HEK293T (cell line): ENCODE measurements around the gene TAF1C.

Experiments used
- CTCF ChIA-PET: fragments of 350-600 bp; formaldehyde crosslinking; extraction: SDS; loops from one replicate; lab custom pipeline; 2021; ENCODE audit warnings: antibody characterized with exemption, inconsistent platforms; lab: Yijun Ruan, JAX
- POLR2A ChIA-PET: fragments of 350-600 bp; formaldehyde crosslinking; extraction: SDS; loops from one replicate; lab custom pipeline; 2020; ENCODE audit warnings: antibody characterized with exemption, inconsistent platforms; lab: Yijun Ruan, JAX
- DNase-seq: peaks from one replicate; pipeline ENCODE4 v3.0.0; 2012; ENCODE audit warnings: mixed read lengths; ENCODE audit errors: extremely low spot score
- ARNT ChIP-seq: fragments of 450-650 bp; IDR thresholded peaks from 2 replicates; pipeline ENCODE4 v1.6.1; 2017; ENCODE audit warnings: mild to moderate bottlenecking
- BHLHE40 ChIP-seq: fragments of 450-650 bp; IDR thresholded peaks from 2 replicates; pipeline ENCODE4 v1.6.1; 2016; ENCODE audit warnings: mild to moderate bottlenecking, moderate library complexity, borderline replicate concordance
- CTBP1 ChIP-seq: fragments of 450-650 bp; IDR thresholded peaks from 2 replicates; pipeline ENCODE4 v1.6.1; 2016; ENCODE audit warnings: borderline replicate concordance
- ELF4 ChIP-seq: fragments of 450-650 bp; IDR thresholded peaks from 2 replicates; pipeline ENCODE4 v1.6.1; 2017; ENCODE audit warnings: antibody characterized with exemption
- FOXA1 ChIP-seq: fragments of 450-650 bp; IDR thresholded peaks from 2 replicates; pipeline ENCODE4 v1.6.1; 2016; ENCODE audit warnings: mild to moderate bottlenecking
- FOXK2 ChIP-seq: fragments of 450-650 bp; IDR thresholded peaks from 2 replicates; pipeline ENCODE4 v1.6.1; 2016; ENCODE audit warnings: mild to moderate bottlenecking
- FOXM1 ChIP-seq: fragments of 450-650 bp; IDR thresholded peaks from 2 replicates; pipeline ENCODE4 v1.6.1; 2017; ENCODE audit warnings: mild to moderate bottlenecking, borderline replicate concordance
- HDGF ChIP-seq: fragments of 450-650 bp; IDR thresholded peaks from 2 replicates; pipeline ENCODE4 v1.6.1; 2017; ENCODE audit warnings: antibody characterized with exemption, borderline replicate concordance
- L3MBTL2 ChIP-seq: fragments of 450-650 bp; conservative IDR thresholded peaks from 2 replicates; pipeline ENCODE4 v1.6.1; 2016; ENCODE audit warnings: mild to moderate bottlenecking
- LEF1 ChIP-seq: fragments of 450-650 bp; IDR thresholded peaks from 2 replicates; pipeline ENCODE4 v1.6.1; 2017; ENCODE audit warnings: mild to moderate bottlenecking, borderline replicate concordance
- NFRKB ChIP-seq: fragments of 450-650 bp; IDR thresholded peaks from 2 replicates; pipeline ENCODE4 v1.6.1; 2016; ENCODE audit warnings: mild to moderate bottlenecking, moderate library complexity
- SP1 ChIP-seq: fragments of 450-650 bp; IDR thresholded peaks from 2 replicates; pipeline ENCODE4 v1.6.1; 2017
- SUZ12 ChIP-seq: fragments of 450-650 bp; IDR thresholded peaks from 2 replicates; pipeline ENCODE4 v1.6.1; 2016; ENCODE audit warnings: mild to moderate bottlenecking
- TARDBP ChIP-seq: fragments of 450-650 bp; IDR thresholded peaks from 2 replicates; pipeline ENCODE4 v1.6.1; 2016
- ZNF384 ChIP-seq: fragments of 450-650 bp; IDR thresholded peaks from 2 replicates; pipeline ENCODE4 v1.6.1; 2016
- TF ChIP-seq, protein P1 (sequence below): fragments of 450-650 bp; IDR thresholded peaks from 2 replicates; pipeline ENCODE4 v1.6.1; 2016

Gene TAF1C

DNA sequence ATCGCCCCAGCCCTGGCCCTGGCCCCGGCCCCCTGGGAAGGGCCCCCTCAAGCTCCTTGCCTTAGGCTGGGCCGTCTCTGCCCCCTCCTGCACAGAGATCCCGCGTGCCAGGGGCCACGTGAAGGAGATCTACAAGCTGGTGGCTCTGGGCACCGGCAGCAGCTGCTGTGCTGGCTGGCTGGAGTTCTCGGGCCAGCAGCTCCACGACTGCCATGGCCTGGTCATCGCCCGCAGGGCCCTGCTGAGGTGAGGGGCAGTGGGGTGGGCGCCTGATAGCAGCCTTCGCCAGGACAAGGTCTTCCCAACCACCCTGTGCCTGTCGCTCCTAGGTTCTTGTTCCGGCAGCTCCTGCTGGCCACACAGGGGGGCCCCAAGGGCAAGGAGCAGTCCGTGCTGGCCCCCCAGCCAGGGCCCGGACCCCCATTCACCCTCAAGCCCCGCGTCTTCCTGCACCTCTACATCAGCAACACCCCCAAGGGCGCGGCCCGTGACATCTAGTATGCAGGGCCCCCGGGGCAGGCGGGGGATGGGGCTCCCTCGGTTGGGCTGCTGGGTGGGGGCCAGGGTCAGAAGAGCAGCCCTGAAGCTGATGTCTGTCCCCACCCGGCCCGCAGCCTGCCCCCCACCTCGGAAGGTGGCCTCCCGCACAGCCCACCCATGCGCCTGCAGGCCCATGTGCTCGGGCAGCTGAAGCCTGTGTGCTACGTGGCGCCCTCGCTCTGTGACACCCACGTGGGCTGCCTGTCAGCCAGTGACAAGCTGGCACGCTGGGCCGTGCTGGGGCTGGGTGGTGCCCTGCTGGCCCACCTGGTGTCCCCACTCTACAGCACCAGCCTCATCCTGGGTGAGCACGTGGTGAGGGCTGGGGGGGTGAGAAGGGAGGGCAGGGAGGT lies 8.6 kb upstream of the TAF1C start:
- CTCF ChIA-PET: no interaction called here
- POLR2A ChIA-PET: interaction anchor here (0.9 kb wide), 1 partner anchor 8 kb away, joined by 3 read pairs; the partner anchor contains the start of gene TAF1C
- no peak for DNase-seq
- no peak for TF ChIP-seq ELF4
- TF ChIP-seq FOXK2: no peak
- no peak for TF ChIP-seq CTBP1
- TF ChIP-seq FOXM1: no peak
- TF ChIP-seq NFRKB: no peak
- TF ChIP-seq L3MBTL2: no peak
- TF ChIP-seq, protein P1, sequence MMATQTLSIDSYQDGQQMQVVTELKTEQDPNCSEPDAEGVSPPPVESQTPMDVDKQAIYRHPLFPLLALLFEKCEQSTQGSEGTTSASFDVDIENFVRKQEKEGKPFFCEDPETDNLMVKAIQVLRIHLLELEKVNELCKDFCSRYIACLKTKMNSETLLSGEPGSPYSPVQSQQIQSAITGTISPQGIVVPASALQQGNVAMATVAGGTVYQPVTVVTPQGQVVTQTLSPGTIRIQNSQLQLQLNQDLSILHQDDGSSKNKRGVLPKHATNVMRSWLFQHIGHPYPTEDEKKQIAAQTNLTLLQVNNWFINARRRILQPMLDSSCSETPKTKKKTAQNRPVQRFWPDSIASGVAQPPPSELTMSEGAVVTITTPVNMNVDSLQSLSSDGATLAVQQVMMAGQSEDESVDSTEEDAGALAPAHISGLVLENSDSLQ: no peak
- TF ChIP-seq ZNF384: no peak
- TF ChIP-seq FOXA1: no peak
- TF ChIP-seq BHLHE40: no peak
- no peak for TF ChIP-seq SUZ12
- no peak for TF ChIP-seq TARDBP
- TF ChIP-seq LEF1: no peak
- TF ChIP-seq HDGF: no peak
- no peak for TF ChIP-seq SP1
- TF ChIP-seq ARNT: no peak

DNA sequence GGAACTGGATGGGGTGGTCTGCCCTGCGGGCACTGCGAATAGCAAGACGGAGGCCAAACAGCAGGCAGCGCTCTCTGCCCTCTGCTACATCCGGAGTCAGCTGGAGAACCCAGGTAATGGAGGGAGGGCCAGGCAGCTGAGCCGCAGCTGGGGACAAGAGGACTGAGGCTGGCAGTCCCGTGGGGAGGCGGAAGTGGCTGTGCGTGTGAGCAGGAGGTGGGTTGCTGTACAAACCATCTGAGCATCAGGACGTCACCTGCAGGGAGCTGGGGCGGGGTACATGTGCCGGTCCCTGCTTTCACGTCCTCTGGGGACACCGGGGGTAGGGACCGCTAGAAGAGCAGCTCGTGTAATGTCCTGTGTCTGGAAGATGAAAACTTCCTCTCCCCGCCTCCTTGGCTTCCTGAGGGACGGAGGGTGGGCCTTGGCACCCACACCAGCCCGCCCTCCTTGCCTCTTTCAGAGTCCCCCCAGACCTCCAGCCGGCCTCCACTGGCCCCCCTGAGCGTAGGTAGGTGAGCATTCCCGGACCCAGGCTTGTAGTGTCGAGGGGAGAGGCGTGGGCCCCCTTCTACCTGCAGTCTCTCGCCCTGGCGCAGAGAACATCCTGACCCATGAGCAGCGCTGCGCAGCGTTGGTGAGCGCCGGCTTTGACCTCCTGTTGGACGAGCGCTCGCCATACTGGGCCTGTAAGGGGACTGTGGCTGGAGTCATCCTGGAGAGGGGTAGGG lies 7.8 kb upstream of the TAF1C start:
- no peak for TF ChIP-seq ZNF384
- TF ChIP-seq L3MBTL2: no peak
- TF ChIP-seq FOXK2: no peak
- TF ChIP-seq, protein P1: no peak
- no peak for TF ChIP-seq SP1
- no peak for TF ChIP-seq ELF4
- no peak for TF ChIP-seq NFRKB
- TF ChIP-seq SUZ12: no peak
- TF ChIP-seq LEF1: no peak
- no peak for TF ChIP-seq TARDBP
- no peak for TF ChIP-seq BHLHE40
- TF ChIP-seq ARNT: no peak
- TF ChIP-seq FOXM1: no peak
- TF ChIP-seq HDGF: no peak
- no peak for TF ChIP-seq CTBP1
- TF ChIP-seq FOXA1: no peak
- CTCF ChIA-PET: no interaction called here
- POLR2A ChIA-PET: no interaction called here
- DNase-seq: no peak

DNA sequence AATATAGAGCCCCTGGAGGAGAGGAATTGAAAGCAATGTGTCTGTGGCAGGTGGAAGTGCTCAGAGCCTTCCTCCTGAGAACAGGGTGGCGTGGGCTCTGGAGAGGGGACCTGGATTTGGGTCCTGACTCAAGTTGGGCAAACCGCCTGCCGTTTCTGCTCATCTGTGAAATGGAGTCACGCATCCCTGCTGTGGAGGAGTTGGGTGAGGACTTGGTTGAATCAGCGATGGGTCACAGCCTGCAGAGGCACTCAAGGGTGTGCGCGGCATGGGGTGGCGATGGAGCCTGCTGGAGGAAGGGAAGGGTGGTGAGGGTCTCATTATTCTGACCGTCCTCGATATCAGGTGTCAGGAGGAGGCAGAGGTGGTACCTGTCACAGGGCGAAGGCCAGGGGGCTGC lies 7.2 kb upstream of the TAF1C start:
- DNase-seq: no peak
- CTCF ChIA-PET: no interaction called here
- no peak for TF ChIP-seq ZNF384
- no peak for TF ChIP-seq LEF1
- no peak for TF ChIP-seq TARDBP
- TF ChIP-seq L3MBTL2: no peak
- no peak for TF ChIP-seq SUZ12
- no peak for TF ChIP-seq FOXA1
- no peak for TF ChIP-seq NFRKB
- no peak for TF ChIP-seq ELF4
- no peak for TF ChIP-seq HDGF
- POLR2A ChIA-PET: no interaction called here

DNA sequence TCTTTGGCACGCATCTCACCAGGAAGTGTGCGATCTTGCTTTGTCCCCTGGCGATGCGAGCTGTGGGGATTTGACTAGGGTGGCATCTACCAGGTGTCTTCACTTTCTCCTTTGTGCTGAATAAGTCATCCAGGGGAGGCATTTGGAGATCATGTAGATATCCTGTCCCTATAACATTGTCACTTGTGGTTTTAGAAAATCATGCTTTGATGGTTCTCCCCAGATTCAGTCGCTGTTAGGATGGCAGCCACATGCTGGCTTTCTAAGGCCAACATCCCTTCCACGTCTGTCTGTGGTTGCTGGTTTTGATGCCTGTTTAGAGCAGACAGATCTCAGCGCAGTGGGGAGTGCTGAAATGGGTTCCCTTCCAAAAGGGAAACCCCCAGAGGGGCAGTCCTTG lies 6.6 kb upstream of the TAF1C start:
- ChIA-PET POLR2A (no interaction called here), CTCF (no interaction called here)
- TF ChIP-seq ELF4: no peak
- TF ChIP-seq NFRKB: no peak
- no peak for TF ChIP-seq CTBP1
- no peak for TF ChIP-seq LEF1
- TF ChIP-seq SP1: no peak
- no peak for TF ChIP-seq L3MBTL2
- TF ChIP-seq, protein P1: no peak
- TF ChIP-seq BHLHE40: no peak
- TF ChIP-seq FOXA1: no peak
- TF ChIP-seq FOXK2: no peak
- no peak for TF ChIP-seq ZNF384
- no peak for TF ChIP-seq ARNT
- TF ChIP-seq TARDBP: no peak
- no peak for TF ChIP-seq FOXM1
- no peak for TF ChIP-seq HDGF
- no peak for TF ChIP-seq SUZ12
- no peak for DNase-seq

DNA sequence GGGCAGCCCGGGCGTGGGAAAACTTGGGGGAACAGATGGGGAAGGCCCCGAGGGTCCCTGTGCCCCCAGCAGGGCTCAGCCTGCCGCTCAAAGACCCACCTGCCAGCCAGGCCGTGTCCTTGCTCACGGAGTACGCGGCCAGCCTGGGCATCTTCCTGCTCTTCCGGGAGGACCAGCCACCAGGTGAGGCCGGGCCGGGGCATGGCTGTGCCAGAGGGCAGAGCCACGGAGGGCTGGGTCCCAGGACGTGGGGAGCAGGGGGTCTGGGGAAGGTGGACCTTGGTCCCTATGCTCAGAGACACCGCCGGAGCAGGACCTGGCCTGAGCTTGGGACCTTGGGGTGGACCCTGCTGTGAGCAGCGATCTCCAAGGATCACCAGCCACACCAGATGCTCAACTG lies 4.6 kb upstream of the TAF1C start:
- DNase-seq: no peak
- ChIA-PET POLR2A (no interaction called here), CTCF (no interaction called here)
- no peak for TF ChIP-seq CTBP1
- no peak for TF ChIP-seq ELF4
- no peak for TF ChIP-seq FOXK2
- TF ChIP-seq TARDBP: no peak
- TF ChIP-seq SUZ12: no peak
- TF ChIP-seq, protein P1: no peak
